GM21619 (cell line): ENCODE measurements around the gene BRD4.

Experiments used
- ATAC-seq: cut with Tn5 transposase; IDR thresholded peaks from one replicate; pipeline ENCODE4 v1.9.1; 2021; ENCODE audit not compliant: unreplicated experiment

BRD4 gene

GRCh38 chr19:15197275-15197941, 134.9 kb downstream of the BRD4 start:
- no peak for ATAC-seq

DNA sequence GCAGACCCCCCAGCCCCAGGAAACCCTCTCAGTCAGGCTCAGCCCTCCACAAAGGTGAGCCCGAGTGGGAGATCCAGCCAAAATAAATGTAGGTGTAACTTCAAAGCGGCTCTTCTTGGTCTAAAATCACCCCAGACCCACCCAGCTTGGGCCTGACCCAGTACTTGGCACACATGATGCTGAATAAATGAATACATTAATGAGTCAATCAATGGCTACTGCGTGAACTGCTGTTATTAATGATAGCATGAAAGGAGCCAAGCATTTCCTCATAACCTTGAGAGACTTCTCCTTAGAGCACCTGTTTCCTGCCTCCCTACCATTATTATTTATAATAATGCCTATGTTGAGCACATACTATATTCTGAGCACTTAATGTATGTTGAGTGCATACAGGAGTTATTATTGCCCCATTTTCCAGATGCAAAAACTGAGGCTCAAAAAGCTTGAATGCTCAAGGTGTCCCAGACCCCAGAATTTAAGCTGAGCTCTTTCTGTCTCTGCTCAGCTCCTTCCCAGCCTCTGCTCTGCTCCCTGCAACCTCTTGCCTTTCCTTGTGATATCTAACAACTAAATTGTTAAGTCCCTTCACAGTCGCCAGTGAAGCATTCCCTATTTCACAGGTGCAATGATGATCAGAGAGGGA, 135.9 kb downstream of the BRD4 start:
- no peak for ATAC-seq

DNA sequence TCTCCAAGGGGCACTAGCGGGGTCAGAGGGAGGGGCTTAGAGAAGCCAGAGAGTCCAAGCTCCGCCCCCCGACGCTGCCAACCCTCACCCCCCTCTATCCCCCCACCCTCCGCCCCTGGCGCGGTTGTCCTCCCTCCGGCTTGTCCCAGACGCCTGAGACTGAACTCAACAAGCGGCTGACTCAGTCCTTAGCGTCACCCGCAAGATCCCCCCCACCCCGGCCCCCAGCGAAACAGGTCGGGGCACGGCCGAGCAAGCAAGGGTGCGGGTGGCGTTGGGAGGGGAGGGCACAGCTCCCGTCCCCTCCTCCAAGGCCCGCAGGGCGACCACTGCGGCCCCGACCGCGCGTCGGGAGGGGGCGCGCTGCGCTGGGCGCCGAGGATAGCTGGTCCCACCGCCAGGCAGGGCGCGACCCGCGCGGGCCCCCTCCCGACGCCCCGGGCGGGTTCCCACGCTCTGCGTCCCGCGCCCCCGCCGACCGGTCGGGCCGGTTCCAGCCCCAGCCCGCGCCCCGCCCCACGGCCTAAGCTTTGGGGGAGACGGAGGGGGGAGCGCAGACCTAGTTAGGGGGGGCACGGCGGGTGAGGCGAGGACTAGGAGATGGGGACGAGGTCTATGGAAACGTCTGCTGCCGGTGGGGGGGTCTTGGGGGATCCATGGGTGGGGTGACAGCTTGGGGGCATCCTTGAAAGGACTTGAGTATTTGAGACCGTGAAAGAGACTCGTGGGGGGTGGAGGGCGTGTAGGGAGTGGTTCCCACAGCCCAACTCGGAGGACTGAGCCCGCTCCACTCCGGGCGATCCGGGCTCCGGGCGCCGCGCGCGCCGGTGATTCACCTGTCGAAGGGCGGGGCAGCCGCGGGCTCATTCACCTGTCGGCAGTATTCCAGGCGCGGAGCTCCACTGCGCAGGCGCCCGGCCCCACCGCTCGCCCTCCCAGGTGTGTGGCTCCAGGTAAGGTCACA, 136.7 kb downstream of the BRD4 start:
- ATAC-seq = no peak

DNA sequence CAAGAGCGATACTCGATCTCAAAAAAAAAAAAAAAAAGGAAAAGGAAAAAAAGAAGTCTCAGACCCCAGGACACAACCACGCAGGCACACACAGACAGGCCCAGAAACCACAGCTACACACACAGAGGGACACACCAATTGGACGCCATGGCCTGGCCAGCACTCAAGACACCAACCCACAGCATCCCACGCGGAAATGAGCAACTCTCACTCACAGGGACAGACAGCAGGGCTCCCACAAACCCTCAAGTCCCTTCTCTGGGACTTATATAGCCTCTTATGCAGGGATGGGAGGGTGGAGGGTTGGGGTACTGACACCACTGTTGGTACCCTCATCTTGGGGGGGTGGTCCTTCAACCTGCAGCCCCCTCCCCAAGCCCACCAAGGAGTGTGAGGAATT, 137.4 kb downstream of the BRD4 start:
- ATAC-seq = no peak

DNA sequence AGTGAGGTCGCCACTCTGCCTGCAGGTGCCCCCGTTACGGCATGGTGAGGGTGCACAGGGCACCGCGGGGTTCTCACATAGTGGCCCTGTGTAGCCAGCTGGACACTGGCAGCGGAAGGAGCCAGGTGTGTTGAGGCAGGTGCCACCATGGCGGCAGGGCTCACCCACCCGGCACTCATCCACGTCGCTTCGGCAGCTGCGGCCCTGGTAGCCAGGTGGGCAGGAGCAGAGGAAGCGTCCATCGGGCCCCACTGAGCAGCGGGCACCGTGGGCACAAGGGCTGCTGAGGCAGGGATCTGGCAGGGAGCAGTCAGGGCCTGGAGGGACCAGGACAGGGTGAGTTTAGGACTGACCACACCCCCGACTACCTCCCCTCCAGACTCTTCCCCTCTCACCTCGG, 140.4 kb downstream of the BRD4 start:
- ATAC-seq = no peak

DNA sequence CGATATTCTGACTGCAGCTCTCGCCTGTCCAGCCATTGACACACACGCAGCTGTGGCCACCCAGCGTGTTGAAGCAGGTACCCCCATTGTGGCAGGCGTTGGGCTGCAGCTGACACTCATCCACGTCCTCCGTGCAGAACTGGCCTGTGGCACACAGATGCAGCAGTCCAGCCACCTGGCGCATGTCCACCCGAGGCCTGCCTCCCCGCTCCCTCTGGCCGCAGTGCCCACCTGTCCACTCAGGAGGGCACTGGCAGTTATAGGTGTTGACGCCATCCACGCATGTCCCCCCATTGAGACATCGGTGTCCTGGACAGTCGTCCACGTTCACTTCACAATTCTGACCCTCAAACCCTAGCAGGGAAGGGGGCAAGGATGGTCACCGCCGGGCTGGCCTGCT, 140.8 kb downstream of the BRD4 start:
- no peak for ATAC-seq

- ATAC-seq = no peak
Observed at GRCh38 chr19:15188851-15189250, 143.5 kb downstream of the BRD4 start.

DNA sequence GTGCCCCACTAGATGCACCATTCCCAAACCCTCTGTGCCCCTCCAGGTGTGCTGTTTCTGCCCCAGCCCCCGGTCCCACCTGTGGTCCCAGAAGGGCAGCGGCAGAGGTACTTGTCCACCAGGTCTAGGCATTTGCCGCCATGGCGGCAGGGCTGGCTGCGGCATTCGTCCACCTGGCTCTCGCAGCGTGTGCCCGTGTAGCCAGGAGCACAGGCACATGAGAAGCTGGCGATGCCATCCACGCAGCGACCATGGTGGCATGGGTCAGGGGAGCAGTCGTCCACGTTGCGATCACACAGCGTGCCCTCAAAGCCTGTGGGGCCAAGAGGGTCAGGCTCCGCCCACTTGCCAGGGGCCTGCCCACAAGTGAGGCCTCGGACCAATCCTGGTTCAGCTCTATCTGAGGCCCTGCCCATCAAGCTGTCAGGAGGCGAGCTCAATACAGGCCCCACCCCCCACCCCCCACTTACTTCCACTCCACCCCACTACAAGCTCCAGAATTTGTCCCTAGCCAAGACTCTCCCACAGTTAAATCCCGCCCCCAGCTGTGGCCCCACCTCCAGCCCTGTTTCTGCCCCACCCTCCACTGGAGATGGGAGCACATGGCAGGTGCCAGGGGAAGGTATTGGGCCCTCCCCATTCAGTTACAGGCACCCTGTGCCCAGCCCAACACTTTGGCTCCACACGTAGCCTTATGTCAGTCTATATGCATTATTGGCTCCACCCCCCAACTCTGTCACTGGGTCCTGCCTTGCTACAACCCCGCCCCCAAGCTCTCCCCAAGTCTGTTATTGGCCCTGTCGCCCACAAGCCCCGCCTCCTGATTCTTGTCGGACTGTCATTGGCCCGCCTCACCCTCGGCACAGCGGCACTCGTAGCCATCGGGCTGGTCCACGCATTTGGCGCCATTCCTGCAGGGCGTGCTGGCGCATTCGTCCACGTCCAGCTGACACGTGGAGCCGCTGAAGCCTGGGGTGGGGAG, 145.0 kb downstream of the BRD4 start:
- ATAC-seq = no peak
